GM19043 (cell line): ENCODE data around the gene PRR36.

Experiments
- ATAC-seq: cut with Tn5 transposase; IDR thresholded peaks from one replicate; pipeline ENCODE4 v1.9.1; 2021; ENCODE audit warnings: low read depth; ENCODE audit not compliant: unreplicated experiment

The PRR36 gene

GRCh38 chr19:7848779-7849457, 25.3 kb downstream of the PRR36 start:
- ATAC-seq, result no peak

GRCh38 chr19:7847664-7848063, 26.5 kb downstream of the PRR36 start:
- ATAC-seq, result no peak

GRCh38 chr19:7846155-7846646, 28.0 kb downstream of the PRR36 start:
- no peak for ATAC-seq

- ATAC-seq, result no peak
These were observed 28.6 kb downstream of the PRR36 start for GRCh38 chr19:7845390-7846154.

- ATAC-seq, result no peak
These were observed 29.2 kb downstream of the PRR36 start for GRCh38 chr19:7844951-7845350.

- no peak for ATAC-seq
These were observed 29.8 kb downstream of the PRR36 start for GRCh38 chr19:7844405-7844804.

- no peak for ATAC-seq
These were observed 30.7 kb downstream of the PRR36 start for GRCh38 chr19:7843521-7843920.

- ATAC-seq, result no peak
These were observed 31.4 kb downstream of the PRR36 start for GRCh38 chr19:7842661-7843294.

GRCh38 chr19:7841751-7842660, 32.2 kb downstream of the PRR36 start:
- ATAC-seq, result no peak

GRCh38 chr19:7840629-7841028, 33.6 kb downstream of the PRR36 start:
- no peak for ATAC-seq

GRCh38 chr19:7839476-7839875, 34.7 kb downstream of the PRR36 start:
- no peak for ATAC-seq

GRCh38 chr19:7833225-7834099, 40.7 kb downstream of the PRR36 start:
- ATAC-seq, result no peak

- ATAC-seq, result no peak
These were observed 41.4 kb downstream of the PRR36 start for GRCh38 chr19:7832781-7833180.

GRCh38 chr19:7832009-7832408, 42.2 kb downstream of the PRR36 start:
- no peak for ATAC-seq

- no peak for ATAC-seq
These were observed 42.7 kb downstream of the PRR36 start for GRCh38 chr19:7831452-7831851.

GRCh38 chr19:7830823-7831222, 43.4 kb downstream of the PRR36 start:
- ATAC-seq, result no peak

- peak; percentile 5 for ATAC-seq
These were observed 43.9 kb downstream of the PRR36 start for GRCh38 chr19:7830272-7830771.

GRCh38 chr19:7829561-7830271, 44.5 kb downstream of the PRR36 start, which contains the start of gene EVI5L:
TSS of gene EVI5L (plus strand) at chr19:7830218. CDS start at chr19:7846543, 16,325 bp downstream.
- ATAC-seq, result peak; percentile 83

GRCh38 chr19:7829166-7829520, 45.0 kb downstream of the PRR36 start:
- no peak for ATAC-seq
